Measurements from ENCODE around the gene MAST4.
A peak's percentile ranks its signal among the peaks of the same experiment; 100 is the strongest.

MAST4 gene

GRCh38 chr5:66864240-66864884 lies 268.2 kb downstream of the MAST4 start:
- DNase-seq (ENCODE audit: extremely low spot score), result peak; percentile 13
- ChIA-PET POLR2A (no interaction called here), CTCF (interaction anchor here (0.8 to 4.5 kb wide), 10 partner anchors 9 to 558 kb away, joined by 3 to 24 read pairs (median 4); no protein-coding TSS in a partner anchor)
- peak; percentile 61 for TF ChIP-seq CTCF (IDR thresholded peaks at IDR 0.05; ENCODE audit: control extremely low read depth, extremely low read depth, low read depth, missing control alignments)

DNA sequence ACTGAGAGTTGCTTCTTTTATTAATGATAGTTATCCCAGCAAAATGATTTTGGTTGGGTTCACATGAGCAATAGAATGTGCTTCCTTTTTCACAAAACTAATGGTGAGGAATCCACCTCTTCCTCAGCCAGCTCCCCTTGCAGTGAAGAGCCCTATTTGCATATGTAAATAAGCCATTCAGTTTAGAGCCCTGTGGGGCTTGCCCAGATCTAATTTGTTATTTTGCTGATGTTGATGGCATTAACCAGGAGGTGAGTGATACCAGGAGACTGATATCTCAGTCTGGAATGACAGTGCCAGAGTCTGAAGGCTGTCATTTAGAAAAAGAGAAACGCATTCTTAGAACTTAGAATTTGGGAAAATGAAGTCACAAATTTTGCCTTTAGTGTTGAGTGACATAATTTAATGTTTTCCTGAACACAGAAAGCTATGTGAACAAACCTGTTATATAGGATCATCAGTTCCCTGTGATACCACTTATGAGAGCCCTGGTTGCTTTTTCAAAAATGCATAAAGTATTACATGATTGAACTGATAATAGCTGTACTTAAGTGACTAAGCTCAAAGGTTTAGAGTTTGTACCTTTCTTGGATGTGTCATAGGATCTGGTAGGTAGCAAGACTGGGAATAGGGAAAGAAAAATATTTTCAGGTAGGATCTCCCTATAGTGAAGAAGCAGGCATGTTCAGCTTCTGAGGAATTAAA lies 271.6 kb downstream of the MAST4 start:
- TF ChIP-seq CTCF (IDR thresholded peaks at IDR 0.05; ENCODE audit: control extremely low read depth, extremely low read depth, low read depth, missing control alignments), result no peak
- no peak for DNase-seq (ENCODE audit: extremely low spot score)
- ChIA-PET CTCF (interaction anchor here (1.8 kb wide), 1 partner anchor 561 kb away, joined by 5 read pairs; no protein-coding TSS in a partner anchor), POLR2A (no interaction called here)

DNA sequence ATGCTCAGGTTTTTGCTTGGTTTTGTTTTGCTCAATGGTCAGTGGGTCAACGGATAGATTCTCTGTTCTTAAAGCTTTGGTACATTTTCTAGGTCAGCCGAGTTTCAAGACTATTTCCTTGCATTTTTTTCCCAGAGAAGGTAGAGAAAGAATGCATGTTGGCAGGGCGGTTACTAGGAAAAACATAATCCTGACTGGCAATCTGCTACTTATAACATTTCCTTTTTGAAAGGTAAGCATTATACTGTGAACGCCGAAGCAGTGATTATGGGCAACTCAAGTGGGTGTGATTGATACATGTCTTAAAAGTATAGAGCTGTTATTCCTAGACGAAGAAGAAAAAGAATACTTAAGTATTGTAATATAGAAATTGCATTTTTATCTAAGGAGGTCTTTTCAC lies 273.2 kb downstream of the MAST4 start:
- DNase-seq (ENCODE audit: extremely low spot score), result no peak
- POLR2A ChIA-PET, result no interaction called here
- CTCF ChIA-PET, result no interaction called here
- no peak for TF ChIP-seq CTCF (IDR thresholded peaks at IDR 0.05; ENCODE audit: control extremely low read depth, extremely low read depth, low read depth, missing control alignments)

- TF ChIP-seq CTCF (IDR thresholded peaks at IDR 0.05; ENCODE audit: control extremely low read depth, extremely low read depth, low read depth, missing control alignments), result no peak
- CTCF ChIA-PET, result interaction anchor here (1.4 kb wide), 1 partner anchor 564 kb away, joined by 3 read pairs; no protein-coding TSS in a partner anchor
- POLR2A ChIA-PET, result no interaction called here
Measured at GRCh38 chr5:66870708-66871107, 274.5 kb downstream of the MAST4 start.

GRCh38 chr5:66871651-66872050 lies 275.5 kb downstream of the MAST4 start:
- no peak for DNase-seq (ENCODE audit: extremely low spot score)
- ChIA-PET POLR2A (no interaction called here), CTCF (interaction anchor here (1.1 kb wide), 2 partner anchors 41 to 57 kb away, joined by 3 to 4 read pairs; no protein-coding TSS in a partner anchor)
- TF ChIP-seq CTCF (IDR thresholded peaks at IDR 0.05; ENCODE audit: control extremely low read depth, extremely low read depth, low read depth, missing control alignments), result no peak

More at GRCh38 chr5:66870708-66871107, 274.5 kb downstream of the MAST4 start:
- no peak for DNase-seq (ENCODE audit: extremely low spot score)

- DNase-seq (ENCODE audit: extremely low spot score), result no peak
- POLR2A ChIA-PET, result no interaction called here
- CTCF ChIA-PET, result interaction anchor here (1.1 to 1.9 kb wide), 7 partner anchors 9 to 58 kb away, joined by 3 to 6 read pairs (median 3); no protein-coding TSS in a partner anchor
- no peak for TF ChIP-seq CTCF (IDR thresholded peaks at IDR 0.05; ENCODE audit: control extremely low read depth, extremely low read depth, low read depth, missing control alignments)
Measured at GRCh38 chr5:66872736-66873331, 276.6 kb downstream of the MAST4 start.
